ENCODE results near the gene PRRT1.
A peak's percentile ranks its signal among the peaks of the same experiment; 100 is the strongest.
"Not testable (repeated sequence)": the region's sequence is repeated elsewhere in the genome, so short reads cannot be mapped to it uniquely, and the experiment has no call there.

PRRT1 gene

GRCh38 chr6:32188381-32189068, 36.8 kb upstream of the PRRT1 start:
- no peak for DNase-seq (ENCODE audit: low read depth in 2 of 2)

GRCh38 chr6:32187725-32188380, 36.1 kb upstream of the PRRT1 start:
- not testable (repeated sequence) for DNase-seq (ENCODE audit: low read depth in 2 of 2)

- no peak for DNase-seq (ENCODE audit: low read depth in 2 of 2)
Observed at GRCh38 chr6:32187009-32187709, 35.4 kb upstream of the PRRT1 start.

- not testable (repeated sequence) for DNase-seq (ENCODE audit: low read depth in 2 of 2)
Observed at GRCh38 chr6:32186151-32186840, 34.6 kb upstream of the PRRT1 start.

- peak; percentile 44 for DNase-seq (ENCODE audit: low read depth in 2 of 2)
Observed at GRCh38 chr6:32185681-32186131, 34.0 kb upstream of the PRRT1 start.

GRCh38 chr6:32184084-32184640, 32.4 kb upstream of the PRRT1 start, which contains the start of gene AGER:
Gene AGER, minus strand, starts transcription at chr6:32184253. Its CDS starts 31 bp downstream, at chr6:32184222.
- no peak for DNase-seq (ENCODE audit: low read depth in 2 of 2)

- DNase-seq (ENCODE audit: low read depth in 2 of 2) = no peak
Observed at GRCh38 chr6:32183483-32184083, 31.8 kb upstream of the PRRT1 start.

GRCh38 chr6:32183030-32183429, 31.3 kb upstream of the PRRT1 start:
- no peak for DNase-seq (ENCODE audit: low read depth in 2 of 2)

- DNase-seq (ENCODE audit: low read depth in 2 of 2) = no peak
Observed at GRCh38 chr6:32182555-32182981, 30.8 kb upstream of the PRRT1 start.

- DNase-seq (ENCODE audit: low read depth in 2 of 2) = no peak
Observed at GRCh38 chr6:32181915-32182529, 30.3 kb upstream of the PRRT1 start.

GRCh38 chr6:32181148-32181702, 29.5 kb upstream of the PRRT1 start:
- DNase-seq (ENCODE audit: low read depth in 2 of 2) = no peak

GRCh38 chr6:32179766-32180405, 28.1 kb upstream of the PRRT1 start:
- no peak for DNase-seq (ENCODE audit: low read depth in 2 of 2)

- no peak for DNase-seq (ENCODE audit: low read depth in 2 of 2)
Observed at GRCh38 chr6:32178547-32179440, 27.1 kb upstream of the PRRT1 start.

- DNase-seq (ENCODE audit: low read depth in 2 of 2) = peak; percentile 89 to 91
Observed at GRCh38 chr6:32177788-32178546, 26.2 kb upstream of the PRRT1 start, which contains the start of gene RNF5. Gene RNF5, plus strand, starts transcription at chr6:32178405. Its CDS starts 107 bp downstream, at chr6:32178512.

GRCh38 chr6:32177183-32177787, 25.5 kb upstream of the PRRT1 start:
- DNase-seq (ENCODE audit: low read depth in 2 of 2) = no peak

- no peak for DNase-seq (ENCODE audit: low read depth in 2 of 2)
Observed at GRCh38 chr6:32176476-32177182, 24.9 kb upstream of the PRRT1 start.
